ENCODE measurements around the gene ELOVL1. TPM values are rescaled to one million over a fixed set of nuclear protein-coding genes. Genes with fewer than 3 reads are reported as not detected.

The ELOVL1 gene
- total RNA-seq, 2 donors from 2014 or later: 165 to 176 TPM

DNA sequence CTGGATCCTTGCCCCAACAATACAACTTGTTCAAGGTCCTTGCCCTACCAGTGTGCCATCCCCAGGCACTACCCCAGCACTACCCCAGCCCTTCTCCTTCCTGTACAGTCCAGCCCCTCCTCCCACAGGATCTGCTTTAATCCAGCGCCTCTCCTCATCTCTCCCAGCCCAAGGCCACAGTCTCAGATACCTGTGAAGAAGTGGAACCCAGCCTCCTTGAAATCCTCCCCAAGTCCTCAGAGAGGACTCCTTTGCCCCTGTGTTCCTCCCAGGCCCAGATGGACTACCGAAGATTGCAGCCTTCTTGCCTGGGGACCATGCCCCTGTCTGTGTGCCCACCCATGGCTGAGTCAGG lies 15.5 kb downstream of the ELOVL1 start:
- DNase-seq: no peak
- H3K4me1 ChIP-seq: no peaks in the 10 kb centered on the region
- no peaks in the 10 kb centered on the region for H3K27me3 ChIP-seq
- H3K9me3 ChIP-seq: no peaks in the 10 kb centered on the region
- intact Hi-C loops (cut with DNase I): no loop called here
- H3K27ac ChIP-seq: no peak overlapping the region
- no peak overlapping the region for H3K4me3 ChIP-seq
- peak overlapping the region in 1 of 2 donors; percentile 51 for H3K9ac ChIP-seq (ENCODE audit: low read depth in 2 of 2, low read length in 2 of 2)
- TF ChIP-seq, protein P1, sequence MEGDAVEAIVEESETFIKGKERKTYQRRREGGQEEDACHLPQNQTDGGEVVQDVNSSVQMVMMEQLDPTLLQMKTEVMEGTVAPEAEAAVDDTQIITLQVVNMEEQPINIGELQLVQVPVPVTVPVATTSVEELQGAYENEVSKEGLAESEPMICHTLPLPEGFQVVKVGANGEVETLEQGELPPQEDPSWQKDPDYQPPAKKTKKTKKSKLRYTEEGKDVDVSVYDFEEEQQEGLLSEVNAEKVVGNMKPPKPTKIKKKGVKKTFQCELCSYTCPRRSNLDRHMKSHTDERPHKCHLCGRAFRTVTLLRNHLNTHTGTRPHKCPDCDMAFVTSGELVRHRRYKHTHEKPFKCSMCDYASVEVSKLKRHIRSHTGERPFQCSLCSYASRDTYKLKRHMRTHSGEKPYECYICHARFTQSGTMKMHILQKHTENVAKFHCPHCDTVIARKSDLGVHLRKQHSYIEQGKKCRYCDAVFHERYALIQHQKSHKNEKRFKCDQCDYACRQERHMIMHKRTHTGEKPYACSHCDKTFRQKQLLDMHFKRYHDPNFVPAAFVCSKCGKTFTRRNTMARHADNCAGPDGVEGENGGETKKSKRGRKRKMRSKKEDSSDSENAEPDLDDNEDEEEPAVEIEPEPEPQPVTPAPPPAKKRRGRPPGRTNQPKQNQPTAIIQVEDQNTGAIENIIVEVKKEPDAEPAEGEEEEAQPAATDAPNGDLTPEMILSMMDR (IDR thresholded peaks at IDR 0.05): no peak
- H3K36me3 ChIP-seq: no peaks in the 10 kb centered on the region

DNA sequence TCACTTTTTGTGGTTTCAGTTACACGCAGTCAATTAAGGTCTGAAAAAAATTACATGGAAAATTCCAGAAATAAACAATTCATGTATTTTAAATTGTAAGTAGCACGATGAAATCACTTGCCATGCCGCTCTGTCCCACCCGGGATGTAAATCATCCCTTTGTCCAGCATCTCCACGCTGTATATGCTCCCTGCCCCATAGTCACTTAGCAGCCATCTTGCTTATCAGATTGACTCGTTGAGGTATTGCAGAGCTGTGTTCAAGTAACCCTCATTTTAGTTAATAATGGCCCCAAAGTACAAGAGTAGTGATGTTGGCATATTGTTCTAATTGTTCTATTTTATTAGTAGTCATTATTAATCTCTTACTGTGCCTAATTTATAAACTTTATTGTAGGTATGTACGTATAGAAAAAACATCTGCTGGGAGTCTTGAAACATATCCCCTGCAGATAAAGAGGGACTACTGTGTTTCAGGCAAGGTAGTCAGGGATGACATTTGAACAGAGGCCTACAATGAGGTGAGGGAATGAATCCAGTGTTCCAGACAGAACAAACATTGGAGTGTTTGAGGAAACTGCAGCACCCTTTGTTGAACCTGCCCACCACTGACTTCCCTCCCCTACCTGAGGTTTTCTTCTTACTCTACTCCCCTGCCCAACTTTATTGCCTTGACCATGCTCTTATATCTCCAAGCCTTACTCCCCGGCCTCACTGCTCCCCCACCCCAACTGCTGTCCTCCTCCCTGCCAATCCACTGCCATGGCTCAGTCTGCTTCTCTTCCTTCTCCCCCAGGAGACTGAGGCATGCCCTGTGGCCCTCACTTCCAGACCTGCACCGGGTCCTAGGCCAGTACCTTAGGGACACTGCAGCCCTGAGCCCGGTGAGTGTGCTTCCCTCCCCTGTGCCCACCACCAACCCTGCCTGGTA lies 16.1 kb downstream of the ELOVL1 start:
- no peak overlapping the region for H3K4me3 ChIP-seq
- no peak for DNase-seq
- no peak overlapping the region for H3K27ac ChIP-seq
- no peaks in the 10 kb centered on the region for H3K4me1 ChIP-seq
- peak overlapping the region in 1 of 2 donors; percentile 51 for H3K9ac ChIP-seq (ENCODE audit: low read depth in 2 of 2, low read length in 2 of 2)
- H3K9me3 ChIP-seq: no peaks in the 10 kb centered on the region
- TF ChIP-seq, protein P1 (IDR thresholded peaks at IDR 0.05): no peak
- intact Hi-C loops (cut with DNase I): no loop called here
- H3K36me3 ChIP-seq: no peaks in the 10 kb centered on the region
- no peaks in the 10 kb centered on the region for H3K27me3 ChIP-seq

DNA sequence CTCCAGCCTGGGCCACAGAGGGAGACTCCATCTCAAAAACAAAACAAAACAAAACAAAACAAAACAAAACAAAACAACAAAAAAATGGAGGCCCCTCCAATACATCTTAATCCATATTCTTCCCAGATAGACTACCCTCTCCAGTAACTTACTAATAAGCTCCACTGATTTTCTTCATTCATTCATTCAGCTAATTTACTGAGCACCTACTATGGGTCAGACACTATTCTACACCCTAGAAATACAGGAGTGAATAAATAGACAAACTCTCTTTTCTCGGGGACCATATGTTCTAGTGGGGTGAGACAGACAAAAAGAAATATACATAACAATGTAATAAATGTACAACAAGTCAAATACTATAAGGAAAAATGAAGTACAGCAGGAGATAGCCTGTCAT lies 16.8 kb downstream of the ELOVL1 start:
- Histone ChIP-seq H3K9ac (ENCODE audit: low read depth in 2 of 2, low read length in 2 of 2) (no peak overlapping the region), H3K4me3 (no peak overlapping the region), H3K27ac (no peak overlapping the region), H3K36me3 (no peaks in the 10 kb centered on the region), H3K27me3 (no peaks in the 10 kb centered on the region), H3K9me3 (no peaks in the 10 kb centered on the region), H3K4me1 (no peaks in the 10 kb centered on the region)
- DNase-seq: no peak
- intact Hi-C loops (cut with DNase I): no loop called here
- TF ChIP-seq, protein P1 (IDR thresholded peaks at IDR 0.05): no peak

DNA sequence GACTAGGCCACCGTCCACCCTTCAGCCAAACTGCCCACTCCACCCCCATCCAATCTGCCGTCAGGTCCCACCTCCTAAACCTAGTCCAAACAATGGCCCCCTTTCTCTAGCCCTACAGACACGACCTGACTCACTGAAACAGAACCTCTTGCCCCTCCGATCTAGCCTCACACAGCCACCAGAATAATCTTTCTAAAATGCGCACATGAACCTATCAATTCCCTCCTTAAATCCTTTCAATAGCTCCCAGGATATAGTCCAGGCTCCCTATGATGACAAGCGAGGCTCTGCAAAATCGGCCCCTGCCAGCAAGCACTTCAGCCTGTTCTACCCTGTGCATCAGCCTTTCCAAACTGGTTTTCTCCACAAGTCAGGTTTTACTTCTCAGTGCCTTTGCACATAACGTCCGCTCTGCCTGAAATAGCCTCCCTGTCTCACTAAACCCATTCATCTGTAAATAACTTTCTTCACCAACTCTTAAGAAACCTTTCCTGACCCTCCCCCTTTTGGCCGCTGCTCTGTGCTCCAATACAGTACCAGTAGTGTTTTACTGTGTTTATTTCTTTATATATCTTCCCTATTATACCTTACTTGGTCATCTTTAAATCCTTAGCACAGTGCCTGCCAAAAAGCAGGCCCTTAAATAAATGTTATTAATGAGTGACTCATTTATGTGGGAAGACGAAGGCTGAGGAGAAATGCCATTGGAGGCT lies 18.1 kb downstream of the ELOVL1 start:
- intact Hi-C loops (cut with DNase I): no loop called here
- TF ChIP-seq, protein P1 (IDR thresholded peaks at IDR 0.05): no peak
- Histone ChIP-seq H3K9ac (ENCODE audit: low read depth in 2 of 2, low read length in 2 of 2) (peak overlapping the region; percentile 73 to 84), H3K27me3 (no peaks in the 10 kb centered on the region), H3K27ac (peak overlapping the region; percentile 94), H3K9me3 (no peaks in the 10 kb centered on the region), H3K4me3 (peak overlapping the region; percentile 43), H3K36me3 (no peaks in the 10 kb centered on the region), H3K4me1 (no peaks in the 10 kb centered on the region)
- no peak for DNase-seq

DNA sequence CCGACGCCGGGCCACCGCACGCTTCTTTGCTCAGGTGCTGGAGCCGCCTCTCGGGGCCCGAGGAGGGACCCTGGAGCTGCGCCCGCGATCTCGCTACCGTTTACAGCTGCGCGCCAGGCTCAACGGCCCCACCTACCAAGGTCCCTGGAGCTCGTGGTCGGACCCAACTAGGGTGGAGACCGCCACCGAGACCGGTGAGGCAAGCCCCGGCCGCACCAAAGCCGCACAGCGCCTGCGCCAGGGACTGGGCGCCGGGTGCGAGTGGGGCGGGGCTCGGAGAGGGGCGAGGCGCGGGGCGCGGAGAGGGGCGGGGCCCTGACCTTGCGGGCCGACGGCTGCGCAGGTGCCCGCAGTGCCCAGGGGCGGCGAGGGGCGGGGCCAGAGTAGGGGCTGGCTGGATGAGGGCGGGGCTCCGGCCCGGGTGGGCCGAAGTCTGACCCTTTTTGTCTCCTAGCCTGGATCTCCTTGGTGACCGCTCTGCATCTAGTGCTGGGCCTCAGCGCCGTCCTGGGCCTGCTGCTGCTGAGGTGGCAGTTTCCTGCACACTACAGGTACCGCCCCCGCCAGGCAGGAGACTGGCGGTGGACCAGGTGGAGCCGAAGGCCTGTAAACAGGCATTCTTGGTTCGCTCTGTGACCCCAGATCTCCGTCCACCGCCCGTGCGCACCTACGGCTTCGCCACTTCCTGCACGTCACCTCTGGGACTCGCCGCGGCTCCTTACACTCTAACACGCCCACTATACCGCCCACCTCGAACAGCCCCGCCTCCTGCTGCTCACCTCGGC lies 18.8 kb downstream of the ELOVL1 start:
- Histone ChIP-seq H3K27me3 (no peaks in the 10 kb centered on the region), H3K36me3 (no peaks in the 10 kb centered on the region), H3K4me1 (no peaks in the 10 kb centered on the region), H3K9ac (ENCODE audit: low read depth in 2 of 2, low read length in 2 of 2) (peak overlapping the region; percentile 73 to 84), H3K4me3 (peak overlapping the region; percentile 43), H3K9me3 (no peaks in the 10 kb centered on the region), H3K27ac (peak overlapping the region; percentile 94)
- TF ChIP-seq, protein P1 (IDR thresholded peaks at IDR 0.05): no peak
- intact Hi-C loops (cut with DNase I): no loop called here
- peak; percentile 92 for DNase-seq
